ENCODE results near the gene ARHGEF40.

DNA sequence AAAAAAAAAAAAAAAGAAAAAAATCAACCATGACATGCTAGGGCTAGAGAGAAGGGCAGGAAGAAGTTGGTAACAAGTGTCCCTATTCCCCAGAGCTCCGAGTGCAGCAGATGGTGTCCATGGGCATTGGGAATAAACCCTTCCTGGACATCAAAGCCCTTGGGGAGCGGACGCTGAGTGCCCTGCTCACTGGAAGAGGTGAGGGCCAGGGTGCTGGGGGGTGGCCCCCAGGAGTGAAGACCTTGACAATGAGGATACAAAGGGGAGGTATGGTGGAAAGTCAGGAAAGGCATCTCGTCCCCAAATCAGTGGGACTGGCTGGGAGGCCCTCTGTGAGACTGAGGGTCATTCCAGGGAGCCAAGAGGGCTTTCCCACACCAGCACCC lies 16.8 kb downstream of the ARHGEF40 start:
- TF ChIP-seq, protein P1, sequence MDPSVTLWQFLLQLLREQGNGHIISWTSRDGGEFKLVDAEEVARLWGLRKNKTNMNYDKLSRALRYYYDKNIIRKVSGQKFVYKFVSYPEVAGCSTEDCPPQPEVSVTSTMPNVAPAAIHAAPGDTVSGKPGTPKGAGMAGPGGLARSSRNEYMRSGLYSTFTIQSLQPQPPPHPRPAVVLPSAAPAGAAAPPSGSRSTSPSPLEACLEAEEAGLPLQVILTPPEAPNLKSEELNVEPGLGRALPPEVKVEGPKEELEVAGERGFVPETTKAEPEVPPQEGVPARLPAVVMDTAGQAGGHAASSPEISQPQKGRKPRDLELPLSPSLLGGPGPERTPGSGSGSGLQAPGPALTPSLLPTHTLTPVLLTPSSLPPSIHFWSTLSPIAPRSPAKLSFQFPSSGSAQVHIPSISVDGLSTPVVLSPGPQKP (IDR thresholded peaks at IDR 0.05; ENCODE audit: low read depth, low read length): no peak
- TF ChIP-seq RAD21 (conservative IDR thresholded peaks at IDR 0.05 in 1 of 2, IDR thresholded peaks at IDR 0.05 in 1 of 2) (no peak), CTCF (IDR thresholded peaks at IDR 0.05) (no peak), CBX8 (IDR thresholded peaks at IDR 0.05) (no peak)

Measured in A549 (cell line).